ENCODE measurements around the gene LMAN1.

Gene LMAN1

DNA sequence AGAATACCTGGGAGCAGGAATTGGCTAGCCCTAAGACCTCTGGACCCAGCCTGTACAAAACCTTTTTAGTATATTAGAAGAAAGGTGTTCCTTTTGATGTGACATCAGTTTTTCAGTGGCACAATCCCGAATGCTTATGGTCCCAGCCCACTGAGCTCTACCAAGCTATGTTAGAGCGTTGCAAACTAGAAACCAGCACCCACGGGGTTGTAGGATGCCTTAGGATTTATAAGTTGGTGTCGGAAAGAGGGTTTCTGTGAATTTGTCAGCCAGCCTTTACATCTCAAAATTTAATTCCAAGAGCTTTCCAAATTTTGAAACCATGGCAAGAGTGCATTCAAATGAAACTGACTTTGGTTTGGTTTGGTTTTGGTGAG is 499 bp upstream of the LMAN1 start:
- DNase-seq: no peak

DNA sequence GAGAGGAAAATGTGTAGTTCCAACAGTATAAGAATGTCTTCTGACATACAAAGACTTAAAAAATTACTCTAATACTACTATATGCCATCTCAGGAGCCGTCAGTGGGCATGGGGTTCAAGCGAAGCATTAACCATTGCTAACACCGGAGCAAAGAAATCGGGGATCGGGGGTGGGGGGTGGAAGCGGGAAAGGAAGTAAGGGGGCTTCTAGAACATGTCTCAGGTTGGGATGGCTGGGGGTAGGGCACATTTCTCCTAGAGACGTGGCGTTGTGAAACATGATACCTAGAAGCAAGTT is 702 bp downstream of the LMAN1 start:
- DNase-seq: no peak

DNA sequence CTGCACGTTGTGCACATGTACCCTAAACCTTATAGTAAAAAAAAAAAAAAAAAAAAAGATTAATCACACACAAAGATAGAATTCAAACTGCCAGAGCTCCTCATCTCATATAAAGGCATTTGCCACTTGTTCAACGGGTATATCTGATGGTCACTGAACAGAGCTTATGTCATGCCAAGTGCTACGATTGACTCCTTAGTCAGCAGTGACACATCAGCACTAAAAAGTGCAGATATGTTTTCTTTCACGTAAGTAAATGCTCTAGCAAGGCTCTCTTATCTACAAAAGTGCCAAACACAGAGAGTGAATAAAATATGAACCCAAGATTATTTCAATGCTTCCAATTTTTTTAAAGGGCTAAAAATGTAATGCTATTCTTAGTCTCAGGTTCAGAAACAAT is 1.1 kb downstream of the LMAN1 start:
- peak; percentile 37 for DNase-seq

DNA sequence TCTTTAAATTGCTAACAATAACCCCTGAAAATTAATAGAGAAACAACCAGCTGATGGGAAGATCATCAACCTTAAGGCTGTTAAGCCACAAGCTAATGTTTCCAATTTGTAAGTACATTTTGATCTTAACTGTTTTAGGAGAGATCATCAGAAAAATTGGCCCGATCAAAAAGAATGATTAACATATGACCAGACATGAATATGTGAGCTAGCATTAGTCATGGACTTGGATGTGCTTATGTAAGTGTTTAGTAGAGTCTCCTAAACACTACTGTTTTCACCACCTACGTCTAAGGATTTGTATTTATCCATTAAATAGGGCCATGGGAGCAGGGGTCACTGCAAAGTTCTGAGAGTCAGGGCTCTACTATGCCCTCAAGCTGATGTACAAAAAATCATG is 4.3 kb downstream of the LMAN1 start:
- no peak for DNase-seq

DNA sequence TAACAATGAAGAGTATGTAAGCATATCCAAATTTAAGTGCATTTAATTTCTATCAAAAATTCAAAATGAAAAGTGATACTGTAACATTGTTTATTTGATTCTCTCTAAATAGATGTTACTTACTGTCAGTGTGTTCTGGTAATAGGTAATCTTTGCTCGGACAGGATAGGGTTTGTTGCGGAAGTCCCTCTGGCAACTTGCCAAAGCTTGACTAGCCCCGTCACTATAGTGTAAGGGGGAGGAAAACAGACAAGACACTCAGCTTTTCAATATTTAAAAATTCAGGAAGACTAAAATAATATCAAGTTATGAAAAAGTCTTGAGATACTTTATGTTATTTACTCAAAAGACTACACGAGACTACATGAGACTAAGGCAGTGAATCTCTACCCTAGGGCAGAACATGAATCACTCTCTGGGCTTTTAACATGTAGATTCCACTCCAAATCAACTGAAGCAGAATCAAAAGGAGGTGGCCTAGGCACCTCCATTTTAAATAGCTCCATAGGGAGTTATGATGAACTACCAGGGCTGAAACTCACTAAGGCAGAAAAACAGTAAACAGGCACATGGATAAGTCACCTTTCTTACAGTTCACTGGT is 5.9 kb downstream of the LMAN1 start:
- no peak for DNase-seq

DNA sequence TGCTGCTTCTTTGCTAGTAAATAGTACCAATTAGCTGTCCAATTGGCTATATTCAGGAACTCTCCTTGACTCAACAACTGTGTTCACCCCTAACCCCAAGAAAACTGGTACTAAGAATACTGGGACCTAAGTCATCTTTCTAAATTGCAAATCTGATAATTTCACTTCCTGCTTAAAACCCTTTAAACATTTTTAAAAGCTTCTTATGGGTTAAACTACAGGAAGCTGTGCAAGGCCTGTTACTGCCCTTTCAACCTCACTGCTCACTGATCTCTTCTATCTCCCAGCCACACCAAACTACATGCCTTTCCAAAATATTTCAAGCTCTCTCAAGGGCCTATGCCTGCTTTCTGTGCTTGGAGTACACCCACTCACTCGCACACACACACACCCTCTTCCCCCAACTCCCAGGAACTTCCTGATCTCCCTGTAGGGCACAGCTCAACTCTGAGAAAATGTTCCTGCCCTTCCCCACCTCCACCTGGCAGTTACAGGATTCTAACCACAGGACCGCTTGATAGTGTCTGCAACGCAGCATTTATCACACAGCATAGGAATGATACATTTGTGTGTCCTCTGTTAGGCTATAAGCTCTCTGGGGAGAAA is 6.7 kb downstream of the LMAN1 start:
- peak; percentile 27 for DNase-seq

DNA sequence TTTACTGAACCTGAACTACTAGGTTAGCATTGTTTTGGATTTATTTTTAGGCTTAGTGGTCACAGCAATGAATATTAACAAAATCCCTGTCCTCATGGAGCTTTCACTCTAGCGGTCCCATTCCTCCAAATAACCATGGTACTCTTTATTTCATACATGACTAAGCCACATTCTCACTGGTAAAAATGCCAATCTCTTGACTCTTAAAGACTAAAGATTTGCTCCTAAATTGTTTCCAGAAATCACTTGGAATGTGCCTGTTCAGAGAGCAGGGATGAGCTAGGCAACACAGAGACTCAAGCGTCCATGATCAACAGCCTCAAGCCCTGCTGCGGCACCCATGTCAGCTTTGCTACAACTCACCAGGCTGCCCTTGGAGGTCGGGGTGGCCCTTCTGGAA is 13.5 kb downstream of the LMAN1 start:
- no peak for DNase-seq

DNA sequence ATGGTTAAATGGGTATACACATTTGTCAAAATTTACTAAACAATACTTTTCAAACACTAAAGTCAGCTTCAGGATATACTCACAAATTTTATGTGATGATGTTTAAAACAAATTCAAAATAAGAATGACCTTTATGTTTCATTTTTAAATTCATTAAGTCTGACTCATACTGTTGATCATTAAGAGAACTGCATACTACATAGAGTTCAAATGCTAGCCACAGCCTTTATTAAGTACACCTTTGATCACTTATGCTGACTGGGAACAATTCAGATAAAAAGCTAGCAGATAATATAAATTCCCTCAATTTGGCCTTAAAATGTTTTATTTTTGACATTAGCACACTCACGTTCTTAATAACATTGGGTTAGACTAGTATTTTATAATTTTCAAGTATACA is 14.1 kb downstream of the LMAN1 start:
- no peak for DNase-seq

DNA sequence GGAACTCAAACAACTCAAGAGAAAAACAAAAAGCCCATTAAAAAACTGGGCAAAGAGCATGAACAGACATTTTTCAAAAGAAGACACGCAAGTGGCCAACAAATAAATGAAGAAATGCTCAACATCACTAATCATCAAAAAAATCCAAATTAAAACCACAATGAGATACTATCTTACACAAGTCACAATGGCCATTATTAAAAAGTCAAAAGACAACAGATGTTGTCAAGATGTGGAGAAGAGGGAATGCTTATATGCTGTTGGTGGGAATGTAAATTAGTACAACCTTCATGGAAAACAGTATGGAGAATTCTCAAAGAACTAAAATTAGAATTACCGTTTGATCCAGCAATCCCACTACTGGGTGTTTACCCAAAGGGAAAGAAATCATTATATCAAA is 15.1 kb downstream of the LMAN1 start:
- no peak for DNase-seq

DNA sequence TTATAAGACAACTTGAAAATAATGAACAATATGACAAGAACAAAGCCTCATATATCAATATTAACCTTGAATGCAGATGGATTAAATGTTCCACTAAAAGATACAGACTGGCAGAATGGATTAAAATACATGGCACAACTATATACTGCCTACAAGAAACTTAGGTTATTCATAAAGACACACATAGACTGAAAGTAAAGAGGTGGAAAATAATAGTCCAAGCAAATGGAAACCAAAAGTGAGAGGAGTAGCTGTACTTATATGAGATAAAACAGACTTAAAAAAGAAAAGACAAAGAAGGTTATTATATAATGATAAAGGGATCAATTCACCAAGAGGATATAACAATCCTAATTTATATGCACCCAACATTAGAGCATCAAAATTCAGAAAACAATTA is 18.2 kb downstream of the LMAN1 start:
- DNase-seq: peak; percentile 32

DNA sequence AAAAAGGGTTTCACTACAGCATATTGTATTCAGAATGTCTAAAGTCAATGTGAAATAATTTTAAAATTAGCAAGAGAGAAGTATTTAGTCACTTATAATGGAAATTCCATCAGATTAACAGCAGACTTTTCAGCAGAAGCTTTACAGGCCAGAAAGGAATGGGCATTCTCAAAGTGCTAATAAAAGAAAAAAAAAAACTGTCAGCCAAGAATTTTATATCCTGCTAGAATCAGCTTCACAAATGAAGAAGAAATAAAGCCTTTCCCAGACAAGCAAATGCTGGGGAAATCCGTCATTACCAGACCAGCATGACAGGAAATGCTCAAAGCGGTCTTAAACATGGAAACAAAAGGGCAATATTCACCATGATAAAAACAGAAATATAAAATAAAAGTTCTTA is 18.8 kb downstream of the LMAN1 start:
- DNase-seq: no peak

DNA sequence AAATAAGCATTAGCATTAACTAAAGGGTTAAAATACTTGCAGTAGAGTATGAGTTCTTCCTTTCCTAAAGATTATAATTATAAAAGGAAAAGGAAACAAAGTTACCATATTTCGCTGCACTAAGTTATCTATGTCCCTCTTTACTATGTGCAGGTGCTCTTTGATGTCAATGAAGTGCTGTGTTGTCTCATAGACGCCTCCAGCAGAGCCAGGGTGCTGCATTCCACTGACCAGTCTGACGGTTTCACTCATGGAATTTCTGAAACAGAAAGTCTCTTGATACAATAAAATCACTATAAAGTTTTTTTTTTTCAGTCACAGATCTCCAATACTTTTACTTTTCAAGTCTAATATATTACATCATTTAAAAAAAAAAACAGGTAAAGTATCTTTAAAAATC is 26.1 kb downstream of the LMAN1 start:
- DNase-seq: no peak

DNA sequence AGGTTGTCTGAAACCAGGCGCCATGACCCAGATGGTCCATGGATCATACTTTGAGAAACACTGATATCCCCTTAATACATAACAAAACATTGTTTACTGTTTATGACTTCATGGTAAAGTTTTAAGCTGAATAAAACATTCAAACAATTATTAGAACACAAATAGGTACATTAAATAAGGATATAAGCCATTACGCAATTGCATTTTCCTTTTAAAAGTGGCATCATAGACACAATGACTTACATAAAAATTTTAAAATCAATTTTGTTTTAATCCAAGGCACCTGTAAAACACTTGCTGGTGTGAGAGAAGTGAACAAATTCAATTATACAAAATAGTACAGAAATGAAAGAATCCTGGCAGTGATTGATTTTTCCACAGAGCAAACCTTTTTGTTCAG is 30.4 kb downstream of the LMAN1 start:
- no peak for DNase-seq

DNA sequence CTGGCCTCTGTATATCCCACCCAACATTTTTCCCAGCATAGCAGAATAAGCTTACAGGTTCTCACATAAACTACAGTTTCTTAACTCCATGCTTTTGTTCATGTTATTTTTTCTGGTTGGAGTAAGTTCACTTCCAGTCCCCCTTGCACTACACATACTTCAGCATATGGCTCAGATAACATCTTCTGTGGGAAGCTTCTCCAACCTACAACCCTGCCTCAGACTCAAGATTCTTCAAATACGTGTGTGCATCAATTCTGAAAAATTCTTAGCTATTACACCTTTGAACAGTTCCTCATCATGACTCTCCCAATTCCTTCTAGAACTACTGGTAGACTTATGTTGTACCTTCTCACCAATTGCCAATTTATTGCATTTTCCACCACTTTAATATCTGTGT is 33.1 kb downstream of the LMAN1 start:
- no peak for DNase-seq

DNA sequence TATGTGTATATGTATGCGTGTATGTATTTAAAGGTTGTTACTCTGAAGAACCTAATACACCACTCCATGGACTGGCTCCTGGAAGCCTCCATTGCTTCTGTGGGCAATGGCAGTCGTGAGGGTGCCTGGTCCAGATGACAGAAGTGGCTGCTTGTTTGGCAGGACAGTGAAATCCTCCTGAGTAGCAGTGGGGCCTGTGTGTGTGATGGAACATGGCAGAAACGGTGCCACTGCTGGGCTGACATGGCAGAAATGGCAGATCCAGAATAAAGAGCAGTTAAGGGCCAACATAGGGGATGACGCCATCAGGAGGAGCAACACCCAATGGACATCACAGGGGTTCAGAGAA is 34.5 kb downstream of the LMAN1 start:
- DNase-seq: no peak

DNA sequence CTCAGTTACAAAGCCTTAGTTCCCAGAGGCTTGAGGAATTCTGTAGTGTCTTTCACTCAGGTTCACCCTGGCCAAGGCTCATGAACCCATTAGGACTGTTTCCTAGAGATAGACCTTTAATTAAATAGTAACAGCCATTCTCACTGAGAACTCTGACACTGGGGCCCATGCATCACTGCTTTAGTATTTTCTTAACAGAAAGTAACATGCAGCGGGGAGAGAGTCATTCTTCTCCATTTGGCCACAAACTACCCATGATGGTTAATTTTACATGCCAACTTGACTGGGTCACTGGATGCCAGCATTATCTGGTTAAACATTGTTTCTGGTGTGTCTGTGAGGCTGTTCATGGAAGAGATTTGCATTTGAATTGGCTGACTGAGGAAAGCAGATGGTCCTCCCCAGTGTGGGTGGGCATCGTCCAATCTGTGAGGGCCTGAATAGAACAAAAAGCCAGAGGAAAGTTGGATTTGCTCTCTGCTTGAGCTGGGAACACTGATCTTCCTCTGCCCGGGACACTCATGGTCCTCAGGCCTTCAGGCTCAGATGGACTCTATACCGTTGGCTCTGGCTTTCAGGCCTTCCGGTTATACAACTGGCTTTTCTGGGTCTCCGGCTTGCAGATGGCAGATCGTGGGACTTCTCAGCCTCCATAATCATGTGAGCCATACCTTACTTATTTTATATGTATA is 35.0 kb downstream of the LMAN1 start:
- no peak for DNase-seq

DNA sequence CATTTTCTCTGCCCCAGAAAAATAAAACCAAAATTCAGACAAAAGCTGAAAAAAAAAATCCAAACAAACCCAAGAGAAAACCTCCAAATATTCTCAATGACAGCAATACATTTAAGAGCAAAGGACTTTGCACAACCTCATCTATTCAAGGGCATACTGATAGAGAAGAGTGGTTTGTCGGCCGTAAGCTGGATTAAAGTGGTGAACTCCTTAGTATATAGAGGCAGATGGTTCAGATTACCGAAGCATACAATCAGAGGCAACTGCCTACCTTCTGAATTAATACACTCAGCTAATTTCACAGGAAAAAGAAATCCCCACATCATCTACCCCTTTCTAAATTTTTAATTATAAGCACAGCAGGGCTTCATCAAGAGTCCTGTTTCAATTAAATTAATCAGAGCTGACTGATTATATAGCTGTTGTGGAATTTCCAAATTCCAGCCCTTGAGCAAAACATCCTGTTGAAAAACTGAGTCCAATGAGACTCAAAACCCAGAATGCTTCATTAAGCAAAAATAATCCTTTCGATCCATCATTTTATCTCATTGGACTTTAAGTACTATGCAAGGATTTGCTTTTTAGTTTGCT is 40.5 kb downstream of the LMAN1 start, which contains the start of gene CPLX4:
TSS of gene CPLX4 (minus strand) at position 190 of the 591 bp plus-strand sequence. CDS start at position 3, 187 bp downstream.
- no peak for DNase-seq

DNA sequence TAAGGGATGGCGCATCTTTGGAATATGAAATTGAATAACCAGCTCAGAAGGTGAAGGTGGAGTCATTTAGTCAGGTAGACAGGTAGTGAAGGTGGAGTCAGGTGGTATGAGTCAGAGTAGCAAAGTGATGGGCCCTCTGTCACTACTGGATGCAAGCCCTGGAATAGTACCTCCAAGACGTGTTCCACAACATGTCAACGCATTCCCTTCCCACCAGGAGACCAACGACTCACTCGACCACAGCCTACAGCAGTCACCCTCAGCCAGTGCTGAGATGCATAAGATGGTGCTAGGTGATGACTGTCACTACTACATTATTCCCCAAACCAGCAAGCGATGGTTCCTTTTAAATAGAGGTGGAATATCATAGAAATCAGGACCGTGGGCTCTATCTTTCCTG is 47.4 kb downstream of the LMAN1 start:
- no peak for DNase-seq

DNA sequence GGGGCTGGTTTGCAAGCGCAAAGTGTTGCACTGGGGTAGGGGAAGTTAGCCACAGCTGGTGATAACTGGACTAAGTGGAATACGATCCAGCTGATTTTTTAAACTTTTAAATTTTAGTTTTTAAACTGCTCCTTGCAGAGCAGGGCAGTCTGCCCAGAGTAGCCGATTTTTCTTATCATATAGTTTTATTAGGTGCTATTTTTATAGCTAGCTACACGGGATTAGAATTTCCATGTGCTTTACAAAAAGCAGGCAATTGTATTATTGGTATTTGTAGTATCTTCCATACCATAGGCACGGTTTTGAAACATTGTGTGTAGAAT is 50.2 kb downstream of the LMAN1 start:
- no peak for DNase-seq

DNA sequence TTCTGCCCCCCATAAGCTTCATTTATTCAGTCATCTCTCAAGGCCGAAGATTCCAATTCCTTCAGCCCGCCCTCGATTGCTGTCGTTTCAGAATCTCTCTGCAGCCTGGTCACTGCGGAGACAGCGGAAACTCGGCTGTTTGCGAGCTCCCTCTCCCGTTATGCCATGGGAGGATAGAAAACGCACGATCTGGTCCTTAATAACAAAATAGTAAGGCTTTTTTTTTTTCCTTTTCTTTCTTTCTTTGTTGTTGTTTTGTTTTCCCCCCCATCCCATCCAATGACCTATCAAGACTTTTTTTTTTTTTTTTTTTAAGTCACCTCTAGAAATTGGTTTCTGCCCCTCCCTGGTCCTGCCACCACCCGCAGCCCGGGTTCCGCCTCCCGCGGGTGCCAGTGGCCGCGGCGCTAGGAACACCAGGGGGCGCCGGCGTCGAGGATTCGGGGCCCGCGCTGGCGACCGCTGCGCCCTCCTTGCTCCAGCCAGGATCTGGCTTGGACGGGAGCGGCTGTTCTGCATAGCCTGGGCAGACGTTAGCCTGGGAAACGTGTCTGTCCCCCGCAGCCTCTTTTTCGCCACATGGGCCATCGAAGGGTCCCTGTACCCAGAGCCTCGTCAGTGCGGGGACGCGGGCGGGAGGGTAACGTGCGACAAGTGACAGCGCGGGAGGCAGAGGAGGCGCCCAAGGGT is 50.7 kb downstream of the LMAN1 start:
- DNase-seq: peak; percentile 60

DNA sequence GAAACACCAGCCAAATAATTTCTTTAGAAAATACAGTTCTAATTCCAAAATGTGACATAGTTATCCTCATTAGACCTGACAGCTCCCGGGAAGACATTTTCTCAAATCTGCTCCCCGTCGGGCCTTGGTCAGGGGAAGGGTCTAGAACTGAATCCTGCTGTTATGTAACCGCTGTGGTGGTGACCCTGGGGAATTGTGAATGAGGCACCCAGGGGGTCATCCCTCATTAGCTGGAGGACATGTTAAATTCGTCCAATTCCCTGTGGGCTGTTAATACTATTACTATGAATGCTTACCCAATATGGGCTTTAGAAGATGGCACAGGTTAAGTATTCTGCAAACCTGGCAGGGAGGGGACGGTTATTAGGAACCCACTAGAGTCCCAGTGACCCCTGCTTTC is 52.4 kb downstream of the LMAN1 start:
- DNase-seq: no peak

DNA sequence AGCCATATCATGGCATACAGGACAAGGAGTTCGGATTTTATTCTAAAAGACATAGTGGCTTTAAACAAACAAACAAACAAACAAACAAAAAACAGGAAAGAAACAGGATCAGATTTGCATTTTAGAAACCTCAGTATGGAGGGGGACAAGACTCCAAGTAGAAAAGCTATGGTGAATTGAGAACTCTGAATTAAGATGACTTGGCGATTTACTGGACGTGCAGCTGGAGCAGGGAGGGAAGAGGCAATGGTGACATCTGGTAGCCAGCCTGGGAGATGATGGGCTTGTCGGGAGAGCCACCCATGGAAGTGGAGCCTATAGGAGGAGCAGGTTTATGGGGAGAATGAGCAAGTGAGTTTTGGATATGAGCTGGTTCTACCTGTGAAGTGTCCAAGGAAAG is 53.8 kb downstream of the LMAN1 start:
- no peak for DNase-seq

DNA sequence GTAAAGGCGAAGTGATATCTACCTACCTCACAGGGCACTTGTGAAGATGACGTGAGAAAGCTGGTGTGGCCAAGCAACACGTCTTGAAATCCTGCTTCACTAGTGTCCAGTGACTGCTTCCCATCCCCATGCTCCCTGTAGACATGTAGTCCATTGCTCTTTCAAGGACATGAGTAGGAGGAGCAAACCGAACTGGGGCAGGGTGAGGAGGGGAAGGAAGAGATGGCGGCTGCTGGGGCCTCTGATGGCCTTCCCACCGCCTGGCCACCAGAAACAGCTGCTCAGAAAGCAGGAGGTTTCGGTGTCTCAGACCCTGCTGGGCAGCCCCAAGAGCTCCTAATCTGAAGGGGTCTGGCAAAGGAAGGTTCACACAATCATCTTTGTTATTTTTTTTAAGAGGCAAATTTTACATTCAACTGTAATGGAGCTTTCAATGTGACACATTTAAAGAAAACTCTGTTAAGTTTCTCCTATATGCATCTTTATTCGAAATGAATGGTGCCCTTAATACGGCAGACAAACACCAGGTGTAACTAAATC is 55.3 kb downstream of the LMAN1 start:
- no peak for DNase-seq

DNA sequence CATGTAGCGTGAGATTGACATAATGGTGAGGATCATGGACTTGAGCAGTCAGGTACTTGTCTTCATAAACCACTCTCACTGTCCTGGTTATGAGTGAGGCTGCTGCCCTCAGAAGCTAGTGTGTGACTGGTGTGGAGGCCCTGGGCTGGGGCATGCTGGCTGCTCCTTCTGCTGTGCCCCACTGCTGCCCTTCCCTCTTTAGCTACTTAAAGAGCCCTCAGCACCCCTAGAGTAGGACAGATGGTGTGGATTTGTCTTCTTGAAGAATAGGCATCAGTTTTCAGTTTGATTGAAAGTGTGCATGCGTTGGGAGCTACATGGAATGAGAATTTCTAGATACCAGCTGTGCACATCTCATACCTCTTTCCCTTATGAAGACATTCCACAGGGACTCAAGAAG is 56.1 kb downstream of the LMAN1 start:
- DNase-seq: no peak

Measured in activated CD4-positive, alpha-beta T cell treated with anti-CD3 and anti-CD28 coated beads, Interleukin-2, amount 50 U/mL, for 16 hours (primary cell).